PC-9 (cell line): ENCODE results near the gene PTGES2. TPM values are rescaled to one million over a fixed set of nuclear protein-coding genes. Genes with fewer than 3 reads are reported as not detected.
A peak's percentile ranks its signal among the peaks of the same experiment; 100 is the strongest.

Source experiments
- BruUV-seq: library from RNA; stranded (reverse); fragments of 400-500 nt; replicated peaks from 2 replicates; lab custom pipeline; 2021; lab: Mats Ljungman, UMichigan
- CTCF ChIA-PET: fragments of 300-600 bp; sonication (Branson Sonifier 250); formaldehyde crosslinking; loops from one replicate; lab custom pipeline; 2022; ENCODE audit warnings: antibody characterized with exemption; lab: Charles Lee
- POLR2A ChIA-PET: fragments of 300-600 bp; sonication (Branson Sonifier 250); formaldehyde crosslinking; loops from one replicate; lab custom pipeline; 2022; ENCODE audit warnings: antibody characterized with exemption; ENCODE audit not compliant: unreplicated experiment; lab: Charles Lee
- DNase-seq, 2 experiments: peaks; one replicate each; pipeline versions ENCODE4 v3.0.0 to v3.0.0-alpha.2; 2015 to 2022; ENCODE audit warnings: mixed read lengths in 1 of 2
- H2AFZ ChIP-seq: fragments of 200-600 bp; sonication (generic); 2 replicates; pipeline ENCODE4 v1.8.1; 2017; ENCODE audit warnings: antibody characterized with exemption
- H3F3A ChIP-seq: fragments of 200-600 bp; sonication (generic); 2 replicates; pipeline ENCODE4 v1.8.1; 2017; ENCODE audit warnings: antibody characterized with exemption, mild to moderate bottlenecking, low read depth; ENCODE audit not compliant: insufficient read depth
- H3K27ac ChIP-seq: fragments of 200-600 bp; sonication (generic); 2 replicates; pipeline ENCODE4 v1.6.1; 2016; ENCODE audit warnings: mixed run types
- H3K27me3 ChIP-seq: fragments of 200-600 bp; sonication (generic); 2 replicates; pipeline ENCODE4 v1.6.1; 2016; ENCODE audit warnings: low read depth, mixed run types; ENCODE audit not compliant: insufficient read depth
- H3K36me3 ChIP-seq: fragments of 200-600 bp; sonication (generic); 2 replicates; pipeline ENCODE4 v1.6.1; 2016; ENCODE audit warnings: low read depth, mixed run types
- H3K4me1 ChIP-seq: fragments of 200-600 bp; sonication (generic); replicated peaks from 2 replicates; pipeline ENCODE4 v1.6.1; 2016; ENCODE audit warnings: mixed run types; ENCODE audit not compliant: insufficient read depth
- H3K4me2 ChIP-seq: fragments of 200-600 bp; sonication (generic); 2 replicates; pipeline ENCODE4 v1.6.1; 2017; ENCODE audit warnings: mixed run types
- H3K4me3 ChIP-seq: fragments of 200-600 bp; sonication (generic); 2 replicates; pipeline ENCODE4 v1.6.1; 2016; ENCODE audit warnings: mixed run types
- H3K79me2 ChIP-seq: fragments of 200-600 bp; sonication (generic); 2 replicates; pipeline ENCODE4 v1.6.1; 2017; ENCODE audit warnings: low read depth, mixed run types
- H3K9me2 ChIP-seq: fragments of 200-600 bp; sonication (generic); 2 replicates; pipeline ENCODE4 v1.8.1; 2017; ENCODE audit warnings: mild to moderate bottlenecking; ENCODE audit not compliant: insufficient read depth
- H3K9me3 ChIP-seq: fragments of 200-600 bp; sonication (generic); 2 replicates; pipeline ENCODE4 v1.8.1; 2016; ENCODE audit warnings: low read depth; ENCODE audit not compliant: insufficient read depth
- H4K20me1 ChIP-seq: fragments of 200-600 bp; sonication (generic); 2 replicates; pipeline ENCODE4 v1.8.1; 2017; ENCODE audit not compliant: insufficient read depth
- EZH2 ChIP-seq: fragments of 200-600 bp; sonication (generic); IDR thresholded peaks from 2 replicates; pipeline ENCODE4 v1.8.0; 2017; ENCODE audit warnings: antibody characterized with exemption, low read depth
- intact Hi-C: fragments of 100-400 bp; cut with micrococcal nuclease; formaldehyde crosslinking; loops from one replicate; pipeline ENCODE4 v1.10.0; 2022; ENCODE audit not compliant: unreplicated experiment
- total RNA-seq: library from RNA; stranded (reverse); gene quantifications from 2 replicates; pipeline ENCODE4 v1.2.3, GENCODE V29; 2021
- TF ChIP-seq, protein P1 (sequence below): fragments of 200-600 bp; sonication (generic); conservative IDR thresholded peaks from 2 replicates; pipeline ENCODE4 v1.6.1; 2017; ENCODE audit warnings: mixed run types, antibody characterized with exemption, mild to moderate bottlenecking, moderate library complexity

PTGES2 gene
- total RNA-seq, 1 experiment from 2014 or later = 95.2 TPM

DNA sequence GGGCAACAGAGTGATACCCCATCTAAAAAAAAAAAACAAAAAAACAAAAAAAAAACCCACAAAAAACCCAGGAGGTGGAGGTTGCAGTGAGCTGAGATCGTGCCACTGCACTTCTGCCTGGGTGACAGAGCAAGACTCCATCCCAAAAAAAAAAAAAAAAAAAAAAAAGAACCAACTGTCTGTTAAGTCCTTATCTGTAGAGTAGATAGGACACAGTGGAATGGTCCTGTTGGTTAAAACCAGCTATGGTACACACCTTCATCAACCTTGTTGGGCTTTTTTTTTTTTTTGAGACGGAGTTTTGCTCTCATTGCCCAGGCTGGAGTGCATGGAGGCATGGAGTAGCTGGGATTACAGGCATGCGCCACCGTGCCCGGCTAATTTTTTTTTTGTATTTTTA lies 47.3 kb downstream of the PTGES2 start:
- no TSS peak for BruUV-seq
- H3K27ac ChIP-seq = peak overlapping the region; percentile 74; the same call in 1 of the 2 replicates
- H3K4me2 ChIP-seq = no peak overlapping the region
- no peak overlapping the region for H2AFZ ChIP-seq
- TF ChIP-seq EZH2 = no peak
- TF ChIP-seq, protein P1, sequence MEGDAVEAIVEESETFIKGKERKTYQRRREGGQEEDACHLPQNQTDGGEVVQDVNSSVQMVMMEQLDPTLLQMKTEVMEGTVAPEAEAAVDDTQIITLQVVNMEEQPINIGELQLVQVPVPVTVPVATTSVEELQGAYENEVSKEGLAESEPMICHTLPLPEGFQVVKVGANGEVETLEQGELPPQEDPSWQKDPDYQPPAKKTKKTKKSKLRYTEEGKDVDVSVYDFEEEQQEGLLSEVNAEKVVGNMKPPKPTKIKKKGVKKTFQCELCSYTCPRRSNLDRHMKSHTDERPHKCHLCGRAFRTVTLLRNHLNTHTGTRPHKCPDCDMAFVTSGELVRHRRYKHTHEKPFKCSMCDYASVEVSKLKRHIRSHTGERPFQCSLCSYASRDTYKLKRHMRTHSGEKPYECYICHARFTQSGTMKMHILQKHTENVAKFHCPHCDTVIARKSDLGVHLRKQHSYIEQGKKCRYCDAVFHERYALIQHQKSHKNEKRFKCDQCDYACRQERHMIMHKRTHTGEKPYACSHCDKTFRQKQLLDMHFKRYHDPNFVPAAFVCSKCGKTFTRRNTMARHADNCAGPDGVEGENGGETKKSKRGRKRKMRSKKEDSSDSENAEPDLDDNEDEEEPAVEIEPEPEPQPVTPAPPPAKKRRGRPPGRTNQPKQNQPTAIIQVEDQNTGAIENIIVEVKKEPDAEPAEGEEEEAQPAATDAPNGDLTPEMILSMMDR = no peak
- peaks cover 40% of the 10 kb centered on the region for H3K4me1 ChIP-seq
- H3K79me2 ChIP-seq = peaks cover 52% of the 10 kb centered on the region
- ChIA-PET CTCF (interaction anchor here (0.6 kb wide), 1 partner anchor 13 kb away, joined by 4 read pairs; no protein-coding TSS in a partner anchor), POLR2A (no interaction called here)
- peaks cover 32% of the 10 kb centered on the region for H3F3A ChIP-seq
- H3K9me2 ChIP-seq = no peaks in the 10 kb centered on the region
- no peaks in the 10 kb centered on the region for H4K20me1 ChIP-seq
- no peaks in the 10 kb centered on the region for H3K9me3 ChIP-seq
- intact Hi-C loops = no loop called here
- no peak for DNase-seq
- no peaks in the 10 kb centered on the region for H3K27me3 ChIP-seq
- no peaks in the 10 kb centered on the region for H3K36me3 ChIP-seq
- no peak overlapping the region for H3K4me3 ChIP-seq

DNA sequence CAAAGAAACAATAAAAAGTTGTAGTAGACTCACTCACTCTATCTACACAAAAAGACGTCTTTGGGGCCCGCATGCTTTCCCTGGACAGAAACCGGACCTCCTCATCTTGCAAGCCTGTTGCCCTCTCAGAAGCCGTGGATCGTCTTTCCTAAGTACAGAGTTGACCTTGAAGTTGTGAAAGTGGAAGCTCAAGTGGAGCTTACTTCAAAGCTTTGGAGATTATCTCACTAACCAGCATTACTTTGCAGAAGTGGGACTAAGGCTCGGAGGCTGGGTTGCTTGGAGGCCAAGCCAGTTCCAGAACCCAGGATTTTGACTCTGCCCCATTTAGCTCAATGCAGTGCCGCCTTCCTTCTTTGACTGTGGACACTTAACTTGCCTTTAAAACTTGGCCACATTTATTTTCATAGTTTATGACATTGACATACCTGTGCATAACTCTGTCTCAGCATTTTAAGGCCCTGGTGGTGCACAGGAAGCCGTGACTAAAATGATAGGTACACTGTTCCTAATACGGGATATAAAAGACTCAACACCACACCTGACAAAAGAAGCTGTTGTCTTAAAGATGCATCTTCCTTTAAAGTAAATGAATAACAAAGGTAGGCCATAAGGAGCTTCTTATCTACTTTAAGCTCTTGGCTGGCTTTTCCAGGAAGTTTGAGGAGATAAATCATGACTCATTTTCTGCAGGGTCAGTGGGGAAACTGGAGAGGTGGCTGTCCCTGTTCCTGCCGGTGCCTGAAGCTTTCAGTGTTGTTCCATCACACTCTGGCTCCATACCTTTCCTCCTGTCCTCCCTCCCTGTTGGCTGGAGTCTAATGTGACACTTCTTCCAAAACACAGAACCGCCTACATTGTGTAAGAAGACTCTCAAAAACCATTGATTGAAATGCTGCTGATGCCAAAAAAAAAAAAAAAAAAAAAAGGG lies 48.8 kb downstream of the PTGES2 start:
- ChIA-PET CTCF (interaction anchor here (0.5 to 1.0 kb wide), 4 partner anchors 11 to 278 kb away, joined by 3 to 9 read pairs (median 4); partner anchors contain the start of gene NAIF1), POLR2A (interaction anchor here (0.5 to 1.0 kb wide), 11 partner anchors 11 to 854 kb away, joined by 3 to 13 read pairs (median 5); partner anchors contain the start of genes PIP5KL1 and SLC25A25)
- Histone ChIP-seq H3K4me1 (peaks cover 42% of the 10 kb centered on the region), H4K20me1 (no peaks in the 10 kb centered on the region), H3K79me2 (peaks cover 59% of the 10 kb centered on the region), H3K9me3 (no peaks in the 10 kb centered on the region), H2AFZ (no peak overlapping the region), H3K9me2 (no peaks in the 10 kb centered on the region), H3K36me3 (no peaks in the 10 kb centered on the region), H3F3A (peaks cover 35% of the 10 kb centered on the region), H3K4me2 (peak overlapping the region; percentile 45), H3K4me3 (no peak overlapping the region), H3K27me3 (no peaks in the 10 kb centered on the region), H3K27ac (peak overlapping the region; percentile 74)
- BruUV-seq = no TSS peak
- intact Hi-C loops = loop anchor here (1.0 to 2.0 kb wide), 2 partner anchors 16 to 20 kb away; no protein-coding TSS in a partner anchor
- DNase-seq = peak; percentile 79 to 94
- TF ChIP-seq, protein P1 = no peak
- no peak for TF ChIP-seq EZH2

DNA sequence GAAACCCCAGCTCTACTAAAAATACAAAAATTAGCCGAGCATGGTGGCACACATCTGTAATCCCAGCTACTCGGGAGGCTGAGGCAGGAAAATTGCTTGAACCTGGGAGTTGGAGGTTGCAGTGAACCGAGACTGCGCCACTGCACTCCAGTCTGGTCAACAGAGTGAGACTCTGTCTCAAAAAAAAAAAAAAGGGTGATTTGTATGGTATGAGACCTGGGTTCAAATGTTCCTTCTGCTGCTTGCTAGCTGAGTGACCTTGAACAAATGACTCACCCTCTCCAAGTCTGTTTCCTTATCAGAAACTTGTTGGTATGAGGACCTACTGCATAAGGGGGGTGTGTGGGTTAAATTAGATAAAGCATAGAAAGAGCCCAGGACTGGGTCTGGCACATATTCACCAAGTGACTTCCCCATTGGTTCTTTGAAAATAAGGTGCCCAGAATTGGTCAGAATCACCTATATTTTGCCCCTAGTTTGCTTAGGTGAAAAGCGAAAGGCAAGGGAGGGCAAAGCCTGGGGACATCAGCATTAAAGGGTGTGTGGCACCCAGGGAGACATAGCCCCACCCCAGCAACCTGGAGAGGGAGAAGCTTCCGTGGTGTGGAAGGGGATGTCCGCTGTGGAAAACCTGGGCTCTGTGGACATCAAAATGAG lies 49.6 kb downstream of the PTGES2 start:
- TF ChIP-seq, protein P1 = no peak
- TF ChIP-seq EZH2 = no peak
- ChIA-PET CTCF (interaction anchor here (0.7 kb wide), 1 partner anchor 16 kb away, joined by 4 read pairs; no protein-coding TSS in a partner anchor), POLR2A (interaction anchor here (0.6 to 1.0 kb wide), 2 partner anchors 16 to 148 kb away, joined by 8 to 13 read pairs; partner anchors contain the start of gene PIP5KL1)
- BruUV-seq = no TSS peak
- Histone ChIP-seq H3K4me3 (no peak overlapping the region), H3F3A (peaks cover 43% of the 10 kb centered on the region), H3K79me2 (peaks cover 67% of the 10 kb centered on the region), H3K36me3 (no peaks in the 10 kb centered on the region), H3K4me1 (peaks cover 50% of the 10 kb centered on the region), H3K27ac (peak overlapping the region; percentile 74), H4K20me1 (no peaks in the 10 kb centered on the region), H3K4me2 (peak overlapping the region; percentile 45), H3K27me3 (no peaks in the 10 kb centered on the region), H3K9me2 (no peaks in the 10 kb centered on the region), H3K9me3 (no peaks in the 10 kb centered on the region), H2AFZ (no peak overlapping the region)
- no peak for DNase-seq
- intact Hi-C loops = loop anchor here (2.0 kb wide), 1 partner anchor 21 kb away; no protein-coding TSS in a partner anchor
